ENCODE data around the gene SZT2. TPM values are rescaled to one million over a fixed set of nuclear protein-coding genes. Genes with fewer than 3 reads are reported as not detected.

SZT2 gene
- total RNA-seq, 1 donor from 2014 or later: 139 TPM

- Mint-ChIP-seq H3K9me3 (no peaks in the 10 kb centered on the region), H3K27ac (no peak overlapping the region), H3K4me3 (no peak overlapping the region), H3K27me3 (no peaks in the 10 kb centered on the region), H3K36me3 (ENCODE audit: low read depth) (peaks cover 80% of the 10 kb centered on the region), H3K4me1 (no peaks in the 10 kb centered on the region)
- CTCF ChIA-PET: no interaction called here
- no peak for ATAC-seq (ENCODE audit: low read depth)
- POLR2A ChIA-PET: no interaction called here
- intact Hi-C loops (cut with micrococcal nuclease): no loop called here
- no peak for TF ChIP-seq CTCF (IDR thresholded peaks at IDR 0.05)
- DNase-seq: peak; percentile 5
Measured at GRCh38 chr1:43439781-43440180, 50.1 kb downstream of the SZT2 start.

GRCh38 chr1:43440358-43440757 is 50.7 kb downstream of the SZT2 start:
- no peaks in the 10 kb centered on the region for H3K9me3 Mint-ChIP-seq
- H3K4me1 Mint-ChIP-seq: no peaks in the 10 kb centered on the region
- H3K27me3 Mint-ChIP-seq: no peaks in the 10 kb centered on the region
- ATAC-seq (ENCODE audit: low read depth): no peak
- no peak overlapping the region for H3K4me3 Mint-ChIP-seq
- ChIA-PET CTCF (no interaction called here), POLR2A (no interaction called here)
- DNase-seq: peak; percentile 1
- H3K36me3 Mint-ChIP-seq (ENCODE audit: low read depth): peaks cover 80% of the 10 kb centered on the region
- intact Hi-C loops (cut with micrococcal nuclease): no loop called here
- no peak for TF ChIP-seq CTCF (IDR thresholded peaks at IDR 0.05)
- H3K27ac Mint-ChIP-seq: no peak overlapping the region

- Mint-ChIP-seq H3K27ac (no peak overlapping the region), H3K4me3 (no peak overlapping the region), H3K36me3 (ENCODE audit: low read depth) (peaks cover 83% of the 10 kb centered on the region), H3K9me3 (no peaks in the 10 kb centered on the region), H3K4me1 (no peaks in the 10 kb centered on the region), H3K27me3 (no peaks in the 10 kb centered on the region)
- no peak for ATAC-seq (ENCODE audit: low read depth)
- CTCF ChIA-PET: no interaction called here
- no peak for TF ChIP-seq CTCF (IDR thresholded peaks at IDR 0.05)
- POLR2A ChIA-PET: no interaction called here
- intact Hi-C loops (cut with micrococcal nuclease): no loop called here
- peak; percentile 1 for DNase-seq
Measured at GRCh38 chr1:43441166-43441893, 51.6 kb downstream of the SZT2 start.

GRCh38 chr1:43441894-43442637 is 52.4 kb downstream of the SZT2 start:
- CTCF ChIA-PET: no interaction called here

More at GRCh38 chr1:43441894-43442637, 52.4 kb downstream of the SZT2 start:
- POLR2A ChIA-PET: no interaction called here
- H3K4me1 Mint-ChIP-seq: no peaks in the 10 kb centered on the region
- H3K36me3 Mint-ChIP-seq (ENCODE audit: low read depth): peaks cover 90% of the 10 kb centered on the region
- intact Hi-C loops (cut with micrococcal nuclease): no loop called here
- TF ChIP-seq CTCF (IDR thresholded peaks at IDR 0.05): no peak
- no peaks in the 10 kb centered on the region for H3K27me3 Mint-ChIP-seq
- no peak overlapping the region for H3K27ac Mint-ChIP-seq
- no peak overlapping the region for H3K4me3 Mint-ChIP-seq
- H3K9me3 Mint-ChIP-seq: no peaks in the 10 kb centered on the region
- ATAC-seq (ENCODE audit: low read depth) (no peak), DNase-seq (peak; percentile 7)
